Measurements from ENCODE around the gene ARHGAP5.

ARHGAP5 gene

DNA sequence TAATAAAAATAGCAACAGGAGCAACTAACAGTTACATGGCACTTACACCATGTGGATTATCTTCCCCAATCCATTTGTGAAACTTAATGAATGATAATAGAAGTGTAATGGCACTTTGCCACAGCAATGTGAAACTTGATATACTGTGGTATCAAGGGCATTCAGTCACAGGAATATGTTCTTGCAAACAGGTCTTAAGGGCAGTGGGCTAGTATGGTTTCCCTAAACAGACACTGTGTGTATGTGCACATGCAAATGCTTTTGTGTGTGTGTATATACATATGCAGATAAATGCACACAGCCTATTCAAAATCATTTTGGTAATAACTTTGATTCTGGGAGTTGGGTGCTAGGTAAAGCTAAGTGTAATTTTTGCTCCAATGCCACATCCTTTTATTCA is 26.2 kb upstream of the ARHGAP5 start:
- Histone ChIP-seq H3K27ac (ENCODE audit: low read depth, low read length) (no peak overlapping the region), H3K9me3 (ENCODE audit: control insufficient read depth, insufficient read depth, low read depth, low read length) (peaks cover 9% of the 10 kb centered on the region; the same call in 1 of the 2 replicates), H3K27me3 (ENCODE audit: control insufficient read depth, insufficient read depth, low read length) (no peaks in the 10 kb centered on the region), H3K36me3 (ENCODE audit: control insufficient read depth, insufficient read depth, low read length) (no peaks in the 10 kb centered on the region), H3K4me3 (ENCODE audit: low read depth, low read length) (no peak overlapping the region), H3K4me1 (ENCODE audit: control insufficient read depth, insufficient read depth, low read length) (no peaks in the 10 kb centered on the region; the same call in 1 of the 2 replicates), H3K9ac (ENCODE audit: low read length) (no peak overlapping the region)

GRCh38 chr14:32054536-32054935 is 22.6 kb upstream of the ARHGAP5 start:
- Histone ChIP-seq H3K9ac (ENCODE audit: low read length) (no peak overlapping the region), H3K9me3 (ENCODE audit: control insufficient read depth, insufficient read depth, low read depth, low read length) (peaks cover 9% of the 10 kb centered on the region; the same call in 1 of the 2 replicates), H3K36me3 (ENCODE audit: control insufficient read depth, insufficient read depth, low read length) (no peaks in the 10 kb centered on the region), H3K27ac (ENCODE audit: low read depth, low read length) (no peak overlapping the region), H3K4me1 (ENCODE audit: control insufficient read depth, insufficient read depth, low read length) (peaks cover 5% of the 10 kb centered on the region; the same call in 1 of the 2 replicates), H3K27me3 (ENCODE audit: control insufficient read depth, insufficient read depth, low read length) (no peaks in the 10 kb centered on the region), H3K4me3 (ENCODE audit: low read depth, low read length) (no peak overlapping the region)

DNA sequence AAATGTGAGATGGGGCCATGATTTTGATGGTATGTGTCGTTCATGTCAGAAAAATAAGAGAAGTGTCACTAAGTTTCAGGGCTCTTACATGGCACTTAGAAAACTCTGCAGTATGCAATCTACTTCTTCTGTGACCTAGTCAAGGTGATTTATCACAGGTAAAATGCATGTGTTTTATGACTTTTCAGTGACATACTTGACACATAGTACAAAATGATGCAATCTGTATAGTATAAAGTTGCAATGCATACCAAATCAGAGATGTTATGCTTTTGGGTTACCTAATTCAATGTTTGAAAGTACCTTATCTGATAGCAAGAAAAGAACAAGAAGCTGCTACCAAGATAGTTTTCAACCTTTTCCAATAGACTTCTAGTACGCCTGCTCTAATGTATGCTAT is 21.9 kb upstream of the ARHGAP5 start:
- Histone ChIP-seq H3K9ac (ENCODE audit: low read length) (no peak overlapping the region), H3K9me3 (ENCODE audit: control insufficient read depth, insufficient read depth, low read depth, low read length) (peaks cover 9% of the 10 kb centered on the region; the same call in 1 of the 2 replicates), H3K36me3 (ENCODE audit: control insufficient read depth, insufficient read depth, low read length) (no peaks in the 10 kb centered on the region), H3K4me1 (ENCODE audit: control insufficient read depth, insufficient read depth, low read length) (peaks cover 9% of the 10 kb centered on the region; the same call in 1 of the 2 replicates), H3K27me3 (ENCODE audit: control insufficient read depth, insufficient read depth, low read length) (no peaks in the 10 kb centered on the region), H3K27ac (ENCODE audit: low read depth, low read length) (no peak overlapping the region), H3K4me3 (ENCODE audit: low read depth, low read length) (no peak overlapping the region)

GRCh38 chr14:32059702-32060101 is 17.4 kb upstream of the ARHGAP5 start:
- peaks cover 9% of the 10 kb centered on the region; the same call in 1 of the 2 replicates for H3K4me1 ChIP-seq (ENCODE audit: control insufficient read depth, insufficient read depth, low read length)
- H3K36me3 ChIP-seq (ENCODE audit: control insufficient read depth, insufficient read depth, low read length), result no peaks in the 10 kb centered on the region
- H3K4me3 ChIP-seq (ENCODE audit: low read depth, low read length), result no peak overlapping the region
- H3K9ac ChIP-seq (ENCODE audit: low read length), result no peak overlapping the region
- no peaks in the 10 kb centered on the region for H3K27me3 ChIP-seq (ENCODE audit: control insufficient read depth, insufficient read depth, low read length)
- peaks cover under 1% of the 10 kb centered on the region; the same call in 1 of the 2 replicates for H3K9me3 ChIP-seq (ENCODE audit: control insufficient read depth, insufficient read depth, low read depth, low read length)
- no peak overlapping the region for H3K27ac ChIP-seq (ENCODE audit: low read depth, low read length)

GRCh38 chr14:32064931-32065330 is 12.2 kb upstream of the ARHGAP5 start:
- Histone ChIP-seq H3K9me3 (ENCODE audit: control insufficient read depth, insufficient read depth, low read depth, low read length) (no peaks in the 10 kb centered on the region), H3K27ac (ENCODE audit: low read depth, low read length) (no peak overlapping the region), H3K36me3 (ENCODE audit: control insufficient read depth, insufficient read depth, low read length) (no peaks in the 10 kb centered on the region), H3K27me3 (ENCODE audit: control insufficient read depth, insufficient read depth, low read length) (no peaks in the 10 kb centered on the region), H3K9ac (ENCODE audit: low read length) (no peak overlapping the region), H3K4me1 (ENCODE audit: control insufficient read depth, insufficient read depth, low read length) (no peaks in the 10 kb centered on the region), H3K4me3 (ENCODE audit: low read depth, low read length) (no peak overlapping the region)

- H3K36me3 ChIP-seq (ENCODE audit: control insufficient read depth, insufficient read depth, low read length), result no peaks in the 10 kb centered on the region
- no peak overlapping the region for H3K9ac ChIP-seq (ENCODE audit: low read length)
- no peak overlapping the region for H3K4me3 ChIP-seq (ENCODE audit: low read depth, low read length)
- no peak overlapping the region for H3K27ac ChIP-seq (ENCODE audit: low read depth, low read length)
- H3K27me3 ChIP-seq (ENCODE audit: control insufficient read depth, insufficient read depth, low read length), result no peaks in the 10 kb centered on the region
- H3K4me1 ChIP-seq (ENCODE audit: control insufficient read depth, insufficient read depth, low read length), result no peaks in the 10 kb centered on the region
- H3K9me3 ChIP-seq (ENCODE audit: control insufficient read depth, insufficient read depth, low read depth, low read length), result no peaks in the 10 kb centered on the region
Observed at GRCh38 chr14:32068708-32069107, 8.4 kb upstream of the ARHGAP5 start.

DNA sequence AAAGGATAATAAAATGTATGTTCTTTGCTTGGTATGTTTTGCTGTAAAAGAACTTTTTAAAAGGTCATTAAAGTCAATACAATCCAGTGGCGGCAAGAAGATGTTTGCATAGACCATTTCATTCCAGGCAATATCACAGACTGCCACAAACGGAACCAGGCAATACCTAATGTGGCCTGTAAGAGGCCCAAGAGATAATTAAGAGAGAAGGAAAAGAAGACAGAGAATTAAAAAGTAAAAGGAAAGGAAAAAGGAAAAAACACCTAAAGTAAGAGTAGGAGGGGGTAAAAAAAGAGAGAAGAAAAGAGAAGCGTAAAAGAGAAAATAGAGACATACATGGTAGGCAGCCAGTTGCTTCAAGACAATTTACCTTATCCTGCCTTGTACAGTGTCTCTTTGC is 6.8 kb upstream of the ARHGAP5 start:
- Histone ChIP-seq H3K27me3 (ENCODE audit: control insufficient read depth, insufficient read depth, low read length) (no peaks in the 10 kb centered on the region), H3K4me1 (ENCODE audit: control insufficient read depth, insufficient read depth, low read length) (peaks cover 4% of the 10 kb centered on the region; the same call in 1 of the 2 replicates), H3K9me3 (ENCODE audit: control insufficient read depth, insufficient read depth, low read depth, low read length) (no peaks in the 10 kb centered on the region), H3K9ac (ENCODE audit: low read length) (no peak overlapping the region), H3K36me3 (ENCODE audit: control insufficient read depth, insufficient read depth, low read length) (no peaks in the 10 kb centered on the region), H3K4me3 (ENCODE audit: low read depth, low read length) (no peak overlapping the region), H3K27ac (ENCODE audit: low read depth, low read length) (no peak overlapping the region)

DNA sequence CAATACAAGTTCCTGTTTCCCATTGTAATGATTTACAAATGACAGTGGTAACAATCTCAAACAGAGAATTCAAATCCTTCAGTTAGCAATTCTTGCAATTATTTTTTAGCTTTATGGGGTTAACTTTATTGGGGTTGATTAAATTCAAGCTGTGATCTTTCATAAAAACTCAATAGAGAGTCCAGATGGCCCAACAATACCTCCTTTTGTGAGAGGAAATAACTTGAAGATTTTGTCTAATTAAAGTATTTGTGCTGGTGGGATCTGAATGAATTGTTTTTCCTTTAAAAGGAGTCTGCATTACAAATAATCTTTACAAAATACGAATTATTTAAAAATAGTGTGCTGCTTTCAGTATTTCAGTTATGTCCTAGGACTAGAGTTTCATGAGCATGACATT is 4.4 kb upstream of the ARHGAP5 start:
- peaks cover 4% of the 10 kb centered on the region; the same call in 1 of the 2 replicates for H3K4me1 ChIP-seq (ENCODE audit: control insufficient read depth, insufficient read depth, low read length)
- H3K4me3 ChIP-seq (ENCODE audit: low read depth, low read length), result no peak overlapping the region
- no peaks in the 10 kb centered on the region for H3K36me3 ChIP-seq (ENCODE audit: control insufficient read depth, insufficient read depth, low read length)
- H3K9me3 ChIP-seq (ENCODE audit: control insufficient read depth, insufficient read depth, low read depth, low read length), result no peaks in the 10 kb centered on the region
- no peaks in the 10 kb centered on the region for H3K27me3 ChIP-seq (ENCODE audit: control insufficient read depth, insufficient read depth, low read length)
- no peak overlapping the region for H3K9ac ChIP-seq (ENCODE audit: low read length)
- no peak overlapping the region for H3K27ac ChIP-seq (ENCODE audit: low read depth, low read length)

DNA sequence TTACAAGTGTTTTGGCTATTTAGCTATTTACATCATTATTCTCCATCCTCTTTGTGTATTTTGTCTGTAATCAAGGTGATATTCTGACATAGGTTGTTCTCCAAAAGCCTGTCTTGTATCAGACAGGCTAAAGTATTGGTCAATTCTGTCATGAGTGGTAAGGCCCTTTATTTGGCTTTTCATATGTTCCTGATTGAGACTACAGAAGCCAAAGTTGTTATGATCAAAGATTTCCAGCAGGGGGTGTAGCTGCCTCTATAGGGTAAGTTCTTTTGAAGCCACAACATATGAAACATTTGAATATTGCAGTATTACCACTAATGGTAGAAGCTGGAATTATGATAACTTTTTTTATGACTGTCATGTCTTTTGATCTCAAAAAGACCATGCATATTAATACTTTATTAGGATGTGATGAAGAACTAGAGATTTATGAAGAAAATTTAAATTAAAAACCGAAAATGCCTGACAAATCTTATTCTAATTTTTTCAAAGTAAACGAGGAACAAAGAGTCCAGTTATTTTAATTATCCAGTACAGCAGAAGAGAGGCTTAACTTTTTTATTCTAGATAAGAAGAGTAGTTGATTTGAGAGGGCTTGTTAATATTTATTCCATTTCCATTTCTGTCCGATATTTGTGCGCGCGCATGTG is 3.4 kb upstream of the ARHGAP5 start:
- Histone ChIP-seq H3K27me3 (ENCODE audit: control insufficient read depth, insufficient read depth, low read length) (no peaks in the 10 kb centered on the region), H3K27ac (ENCODE audit: low read depth, low read length) (no peak overlapping the region), H3K36me3 (ENCODE audit: control insufficient read depth, insufficient read depth, low read length) (no peaks in the 10 kb centered on the region), H3K9ac (ENCODE audit: low read length) (no peak overlapping the region), H3K4me3 (ENCODE audit: low read depth, low read length) (no peak overlapping the region), H3K4me1 (ENCODE audit: control insufficient read depth, insufficient read depth, low read length) (peaks cover 4% of the 10 kb centered on the region; the same call in 1 of the 2 replicates), H3K9me3 (ENCODE audit: control insufficient read depth, insufficient read depth, low read depth, low read length) (no peaks in the 10 kb centered on the region)

GRCh38 chr14:32074887-32075572 is 2.1 kb upstream of the ARHGAP5 start:
- Histone ChIP-seq H3K9me3 (ENCODE audit: control insufficient read depth, insufficient read depth, low read depth, low read length) (no peaks in the 10 kb centered on the region), H3K36me3 (ENCODE audit: control insufficient read depth, insufficient read depth, low read length) (no peaks in the 10 kb centered on the region), H3K4me3 (ENCODE audit: low read depth, low read length) (peak overlapping the region; percentile 71), H3K27ac (ENCODE audit: low read depth, low read length) (no peak overlapping the region), H3K9ac (ENCODE audit: low read length) (no peak overlapping the region), H3K4me1 (ENCODE audit: control insufficient read depth, insufficient read depth, low read length) (peaks cover 15% of the 10 kb centered on the region; the same call in 1 of the 2 replicates), H3K27me3 (ENCODE audit: control insufficient read depth, insufficient read depth, low read length) (no peaks in the 10 kb centered on the region)

DNA sequence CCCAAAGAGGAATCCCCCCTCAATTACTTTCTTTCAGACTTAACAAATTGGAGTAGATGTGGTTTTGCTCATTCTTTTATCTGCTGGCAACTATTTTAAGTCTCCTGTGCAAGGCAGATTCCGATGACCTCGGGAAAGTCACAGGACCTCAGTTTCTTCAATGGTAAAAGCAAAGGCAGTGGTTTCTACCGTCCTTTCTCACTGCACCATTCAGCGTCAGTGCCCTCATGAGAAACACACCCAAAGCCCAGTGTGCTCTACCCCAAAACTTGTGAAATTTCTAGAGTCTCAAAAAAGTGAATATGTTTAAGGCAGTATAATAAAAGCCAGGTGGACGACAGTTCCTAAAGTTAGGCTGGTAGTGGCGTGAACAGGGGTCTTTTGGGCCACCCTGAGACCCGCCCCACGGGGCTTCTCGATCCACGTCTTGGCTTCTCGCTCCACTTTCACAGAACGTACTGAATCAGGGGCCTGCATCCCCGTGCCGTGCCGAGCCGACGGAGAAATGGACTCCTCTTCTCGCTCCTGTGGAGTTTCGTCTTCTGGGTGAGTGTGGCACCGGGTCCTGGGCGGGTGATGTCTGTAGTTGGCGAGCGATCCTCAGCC is 1.3 kb upstream of the ARHGAP5 start:
- H3K27ac ChIP-seq (ENCODE audit: low read depth, low read length), result peak overlapping the region; percentile 38
- no peaks in the 10 kb centered on the region for H3K27me3 ChIP-seq (ENCODE audit: control insufficient read depth, insufficient read depth, low read length)
- H3K4me1 ChIP-seq (ENCODE audit: control insufficient read depth, insufficient read depth, low read length), result peaks cover 17% of the 10 kb centered on the region
- H3K9ac ChIP-seq (ENCODE audit: low read length), result peak overlapping the region; percentile 74
- H3K36me3 ChIP-seq (ENCODE audit: control insufficient read depth, insufficient read depth, low read length), result no peaks in the 10 kb centered on the region
- H3K9me3 ChIP-seq (ENCODE audit: control insufficient read depth, insufficient read depth, low read depth, low read length), result no peaks in the 10 kb centered on the region
- peak overlapping the region; percentile 71 for H3K4me3 ChIP-seq (ENCODE audit: low read depth, low read length)

All from HUES6 (cell line).